BLaER1 (cell line): Measurements from ENCODE around the gene RASD1.

Experiments
- H3K27ac ChIP-seq: shearing (Covaris generic); formaldehyde crosslinking; 2 replicates; pipeline ENCODE4 v1.8.1; 2022
- H3K27me3 ChIP-seq: shearing (Covaris generic); formaldehyde crosslinking; 2 replicates; pipeline ENCODE4 v1.8.1; 2022
- H3K36me3 ChIP-seq: shearing (Covaris generic); formaldehyde crosslinking; 2 replicates; pipeline ENCODE4 v1.8.1; 2022
- H3K4me1 ChIP-seq: shearing (Covaris generic); formaldehyde crosslinking; 2 replicates; pipeline ENCODE4 v1.8.1; 2022
- H3K4me2 ChIP-seq: shearing (Covaris generic); formaldehyde crosslinking; 2 replicates; pipeline ENCODE4 v1.8.1; 2022
- H3K4me3 ChIP-seq: shearing (Covaris generic); formaldehyde crosslinking; 2 replicates; pipeline ENCODE4 v1.8.1; 2022
- H3K9ac ChIP-seq: shearing (Covaris generic); formaldehyde crosslinking; 2 replicates; pipeline ENCODE4 v1.8.1; 2022
- H3K9me3 ChIP-seq: shearing (Covaris generic); formaldehyde crosslinking; 2 replicates; pipeline ENCODE4 v1.8.1; 2022
- H4K20me1 ChIP-seq: shearing (Covaris generic); formaldehyde crosslinking; 2 replicates; pipeline ENCODE4 v1.8.1; 2022
- Cebpa-rat ChIP-seq: shearing (Covaris generic); IDR thresholded peaks from 2 replicates; pipeline ENCODE4 v1.8.1; 2022

The RASD1 gene

DNA sequence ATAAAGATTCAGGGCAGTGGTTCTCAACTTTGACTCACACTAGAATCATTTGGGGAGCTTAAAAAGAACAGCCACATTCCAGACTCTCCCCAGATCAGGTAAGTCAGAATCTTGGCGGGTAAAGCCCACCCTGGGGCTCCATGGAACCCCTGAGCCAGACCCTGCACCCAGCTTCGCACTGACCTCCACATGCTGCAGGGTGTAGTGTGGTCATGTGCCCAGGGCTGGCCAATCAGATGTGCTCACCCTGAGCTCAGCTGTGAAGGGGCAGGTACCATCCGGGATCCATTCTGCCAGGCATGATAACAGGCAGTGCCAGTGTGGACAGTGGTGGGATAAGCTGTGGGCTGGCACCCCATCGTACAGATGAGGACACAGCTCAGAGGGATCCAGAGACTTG is 47.5 kb downstream of the RASD1 start:
- Histone ChIP-seq H4K20me1 (no peaks in the 10 kb centered on the region), H3K9me3 (no peaks in the 10 kb centered on the region), H3K27ac (no peak overlapping the region), H3K4me2 (no peak overlapping the region), H3K4me3 (no peak overlapping the region), H3K9ac (no peak overlapping the region), H3K36me3 (no peaks in the 10 kb centered on the region), H3K4me1 (peaks cover 35% of the 10 kb centered on the region), H3K27me3 (no peaks in the 10 kb centered on the region)
- TF ChIP-seq Cebpa-rat = no peak

DNA sequence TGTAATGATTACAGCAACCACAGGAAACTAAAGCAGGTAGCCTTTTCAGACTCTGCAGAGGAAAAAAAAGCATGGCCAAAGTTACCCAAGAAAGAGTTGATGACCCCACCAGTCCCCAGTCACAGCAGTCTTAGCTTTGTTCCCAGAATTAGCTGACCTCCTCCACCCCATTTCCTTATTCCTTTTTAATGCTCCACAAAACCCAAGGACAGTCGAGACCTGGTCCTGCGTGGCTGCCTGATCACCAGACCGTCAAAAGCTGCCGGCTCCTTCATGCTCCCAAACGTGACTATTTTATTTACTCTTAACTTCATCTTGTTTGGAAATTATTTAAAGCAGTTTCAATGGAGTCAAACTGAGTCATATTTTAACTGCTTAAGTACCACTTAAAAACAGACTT is 48.1 kb downstream of the RASD1 start:
- Histone ChIP-seq H3K27ac (no peak overlapping the region), H3K9me3 (no peaks in the 10 kb centered on the region), H3K9ac (no peak overlapping the region), H3K36me3 (no peaks in the 10 kb centered on the region), H3K27me3 (no peaks in the 10 kb centered on the region), H3K4me3 (no peak overlapping the region), H4K20me1 (no peaks in the 10 kb centered on the region), H3K4me1 (peaks cover 35% of the 10 kb centered on the region), H3K4me2 (peak overlapping the region; percentile 70; the same call in 1 of the 2 replicates)
- no peak for TF ChIP-seq Cebpa-rat

DNA sequence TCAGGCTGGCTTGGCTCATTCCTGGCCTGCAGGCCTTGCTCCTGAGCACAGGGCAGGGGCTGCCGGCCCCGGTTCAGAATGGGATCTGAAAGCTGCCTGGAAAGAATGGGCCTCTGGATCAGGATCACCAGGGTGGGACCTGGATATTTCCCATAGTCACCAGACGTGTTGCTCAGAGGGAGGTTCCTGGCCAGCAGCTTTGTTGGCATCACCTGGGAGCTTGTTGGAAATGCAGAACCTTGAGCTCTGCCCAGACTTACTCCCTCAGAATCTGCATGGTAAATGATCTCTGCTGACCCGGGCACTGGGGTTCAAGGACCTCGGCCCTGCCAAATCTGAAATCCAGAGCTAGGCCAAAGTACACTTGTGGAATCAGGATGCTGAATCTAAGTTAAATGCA is 48.9 kb downstream of the RASD1 start:
- Histone ChIP-seq H3K4me1 (peaks cover 35% of the 10 kb centered on the region), H3K4me2 (peak overlapping the region; percentile 70), H3K36me3 (no peaks in the 10 kb centered on the region), H3K9me3 (no peaks in the 10 kb centered on the region), H3K4me3 (no peak overlapping the region), H3K9ac (no peak overlapping the region), H3K27ac (no peak overlapping the region), H3K27me3 (no peaks in the 10 kb centered on the region), H4K20me1 (no peaks in the 10 kb centered on the region)
- TF ChIP-seq Cebpa-rat = no peak

DNA sequence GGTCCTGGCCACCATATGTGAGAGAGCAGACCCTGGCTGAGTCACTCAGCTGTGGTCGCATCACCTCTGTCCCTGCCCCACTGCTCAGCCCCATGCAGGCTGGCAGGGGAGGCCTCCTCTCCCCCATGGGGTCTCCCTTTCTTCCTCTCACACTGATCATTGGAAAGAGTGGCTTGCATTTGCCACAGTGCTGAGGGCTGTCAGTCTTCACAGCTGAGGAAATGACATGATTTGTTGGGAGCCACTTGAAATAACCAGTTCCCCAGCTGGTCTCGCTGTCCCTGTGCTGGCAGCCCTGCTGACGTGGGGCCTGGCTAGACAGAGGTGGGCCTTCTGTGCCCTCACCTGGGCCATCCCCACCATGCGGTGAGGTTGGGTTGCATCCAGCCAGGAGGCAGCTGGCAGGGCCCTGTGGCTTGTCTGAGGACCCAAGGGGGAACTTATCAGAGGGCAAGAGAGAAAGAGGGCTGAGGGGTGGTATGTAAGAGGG is 49.5 kb downstream of the RASD1 start:
- Histone ChIP-seq H4K20me1 (no peaks in the 10 kb centered on the region), H3K4me2 (peak overlapping the region; percentile 70), H3K36me3 (no peaks in the 10 kb centered on the region), H3K27ac (no peak overlapping the region), H3K4me3 (no peak overlapping the region), H3K9me3 (no peaks in the 10 kb centered on the region), H3K4me1 (peaks cover 35% of the 10 kb centered on the region), H3K9ac (no peak overlapping the region; the same call in 1 of the 2 replicates), H3K27me3 (no peaks in the 10 kb centered on the region)
- no peak for TF ChIP-seq Cebpa-rat

DNA sequence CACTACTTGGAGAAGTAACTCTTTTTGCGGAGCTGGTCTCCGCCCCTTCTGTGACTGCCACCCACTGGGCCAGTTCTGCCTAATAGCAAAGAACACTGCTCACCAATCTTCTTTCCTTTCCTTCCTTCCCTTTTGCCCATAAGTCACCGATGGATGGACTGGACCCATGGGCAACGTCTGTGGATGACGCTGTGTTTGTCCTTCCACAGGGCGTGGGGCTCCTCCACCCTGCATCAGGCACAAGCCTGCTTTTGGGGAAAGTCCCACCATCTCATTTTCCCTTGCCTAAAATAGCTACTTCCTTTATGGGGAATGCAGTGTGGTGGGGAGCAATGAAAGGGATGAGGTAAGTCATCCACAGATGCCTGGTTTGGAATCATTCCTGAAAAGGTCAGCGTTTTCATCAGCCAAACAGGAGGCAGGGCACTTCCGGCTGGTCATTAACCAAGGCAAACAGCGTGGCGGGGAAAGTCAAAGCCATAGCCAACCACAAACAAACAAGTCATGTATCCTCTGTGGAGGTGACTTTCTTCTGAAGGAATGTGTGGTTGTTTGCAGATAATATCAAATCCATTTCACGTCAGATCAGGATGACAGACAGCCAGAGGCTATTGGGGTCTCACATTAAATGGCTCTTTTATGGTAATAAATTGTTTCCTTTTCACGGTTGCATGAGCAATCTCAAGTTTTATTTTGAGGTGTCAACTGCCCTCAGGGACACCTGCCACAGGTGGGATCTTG is 50.1 kb downstream of the RASD1 start:
- Histone ChIP-seq H3K9ac (no peak overlapping the region; the same call in 1 of the 2 replicates), H3K4me2 (peak overlapping the region; percentile 70), H3K27ac (no peak overlapping the region), H4K20me1 (no peaks in the 10 kb centered on the region), H3K27me3 (no peaks in the 10 kb centered on the region), H3K9me3 (no peaks in the 10 kb centered on the region), H3K4me1 (peaks cover 38% of the 10 kb centered on the region), H3K36me3 (no peaks in the 10 kb centered on the region), H3K4me3 (no peak overlapping the region)
- TF ChIP-seq Cebpa-rat = no peak

DNA sequence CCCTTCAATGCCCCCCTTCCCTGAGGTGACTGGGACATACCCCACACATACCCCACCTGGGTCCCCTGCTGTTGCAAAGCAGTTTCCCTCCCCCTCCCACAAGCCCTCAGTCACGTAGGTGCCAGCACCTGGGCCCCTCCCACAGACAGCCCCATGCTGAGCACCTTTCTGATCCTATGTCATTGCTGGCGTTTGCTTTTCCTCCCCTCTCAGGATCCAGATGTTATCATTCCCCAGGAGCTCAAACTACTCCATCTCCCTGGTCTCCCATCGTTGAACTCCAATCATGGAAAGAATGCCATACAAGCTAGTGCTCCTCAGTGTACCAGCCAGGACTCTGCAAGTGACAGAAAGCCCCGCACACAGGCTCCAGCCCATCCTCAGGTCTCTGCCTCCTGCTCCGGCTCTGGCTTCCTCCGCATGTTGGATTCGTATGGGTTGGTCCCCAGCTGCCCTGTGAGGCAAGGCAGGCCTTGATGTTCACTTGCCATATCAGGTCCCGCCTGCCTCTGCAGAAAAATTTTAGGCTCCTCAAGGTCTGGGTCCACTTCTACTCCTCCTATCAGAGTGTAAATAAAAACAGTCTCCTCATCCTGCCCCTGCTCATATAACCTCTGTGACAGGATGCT is 50.8 kb downstream of the RASD1 start:
- Histone ChIP-seq H4K20me1 (no peaks in the 10 kb centered on the region), H3K9ac (no peak overlapping the region), H3K4me1 (peaks cover 41% of the 10 kb centered on the region), H3K4me3 (no peak overlapping the region), H3K9me3 (no peaks in the 10 kb centered on the region), H3K4me2 (no peak overlapping the region), H3K36me3 (no peaks in the 10 kb centered on the region), H3K27ac (no peak overlapping the region), H3K27me3 (no peaks in the 10 kb centered on the region)
- TF ChIP-seq Cebpa-rat = no peak
